Spleen (tissue), 11 donors: Measurements from ENCODE around the gene TEAD1. TPM values are rescaled to one million over a fixed set of nuclear protein-coding genes. Genes with fewer than 3 reads are reported as not detected.

Source experiments
- DNase-seq: peaks from one replicate; pipeline ENCODE4 v3.0.0-alpha.2; 2020
- H3K27ac ChIP-seq, 8 donors: fragments of 200-600 bp; sonication (generic) in 7 of 8; 1 replicate in 4 of 8; 2 replicates in 4 of 8; pipeline versions ENCODE4 v1.5.0 to v1.8.0; 2016 to 2021; ENCODE audit warnings: inconsistent platforms in 4 of 8, mild to moderate bottlenecking in 4 of 8, moderate library complexity in 1 of 8
- H3K27me3 ChIP-seq, 7 donors: fragments of 200-600 bp; sonication (generic) in 6 of 7; replicated peaks in 1 of 7; 1 replicate in 4 of 7; 2 replicates in 3 of 7; pipeline versions ENCODE4 v1.5.0 to v1.8.0; 2016 to 2021; ENCODE audit warnings: inconsistent platforms in 3 of 7, mild to moderate bottlenecking in 1 of 7
- H3K36me3 ChIP-seq, 6 donors: fragments of 200-600 bp; sonication (generic) in 5 of 6; 1 replicate in 4 of 6; 2 replicates in 2 of 6; pipeline versions ENCODE4 v1.5.0 to v1.8.0; 2016 to 2021; ENCODE audit warnings: inconsistent platforms in 2 of 6
- H3K4me1 ChIP-seq, 6 donors: fragments of 200-600 bp; sonication (generic) in 5 of 6; 1 replicate in 3 of 6; 2 replicates in 3 of 6; pipeline versions ENCODE4 v1.5.0 to v1.8.0; 2016 to 2021; ENCODE audit warnings: inconsistent platforms in 3 of 6
- H3K4me3 ChIP-seq, 8 donors: fragments of 200-600 bp; sonication (generic) in 7 of 8; 1 replicate in 4 of 8; 2 replicates in 4 of 8; pipeline versions ENCODE4 v1.5.0 to v1.8.0; 2016 to 2021; ENCODE audit warnings: inconsistent platforms in 4 of 8, mild to moderate bottlenecking in 4 of 8, moderate library complexity in 2 of 8
- H3K9me3 ChIP-seq, 8 donors: fragments of 200-600 bp; sonication (generic) in 7 of 8; 1 replicate in 4 of 8; 2 replicates in 4 of 8; pipeline versions ENCODE4 v1.5.0 to v1.8.0; 2016 to 2021; ENCODE audit warnings: inconsistent platforms in 4 of 8
- CTCF ChIP-seq, 11 experiments: fragments of 200-600 bp in 7 of 11; fragments of 450-650 bp in 4 of 11; sonication (generic) in 4 of 11; IDR thresholded peaks in 8 of 11; conservative IDR thresholded peaks in 3 of 11; 1 replicate in 7 of 11; 2 replicates in 4 of 11; pipeline versions ENCODE4 v1.4.0 to v1.8.0; 2016 to 2021; ENCODE audit warnings: antibody characterized with exemption in 11 of 11, inconsistent platforms in 4 of 11, mild to moderate bottlenecking in 1 of 11
- POLR2A ChIP-seq, 3 donors: fragments of 450-650 bp; IDR thresholded peaks; one replicate each; pipeline ENCODE4 v1.5.1; 2017; ENCODE audit warnings: antibody characterized with exemption in 3 of 3, mild to moderate bottlenecking in 1 of 3
- POLR2AphosphoS5 ChIP-seq, 3 donors: sonication (generic); formaldehyde crosslinking; IDR thresholded peaks; one replicate each; pipeline ENCODE4 v1.5.1; 2017; ENCODE audit warnings: antibody characterized with exemption in 3 of 3
- WGBS, 5 donors: extraction: QIAGEN DNeasy Blood & Tissue Kit in 3 of 5; methylation state at CpG; one replicate each; pipeline versions ENCODE4 v1.1.5 to v1.1.7; 2013 to 2018; 5-methylcytosine and 5-hydroxymethylcytosine counted together
- intact Hi-C: fragments of 100-400 bp; cut with DNase I; formaldehyde crosslinking; loops from one replicate; pipeline ENCODE4 v1.15.0; 2023; ENCODE audit warnings: low total_unique reads
- polyA plus RNA-seq, 3 donors: library from polyadenylated mRNA; stranded (reverse); fragments of 200-250 nt; gene quantifications; one replicate each; pipeline ENCODE4 v1.2.1, GENCODE V29; 2013
- total RNA-seq, 7 donors: library from RNA; depleted of rRNA in 3 of 7; stranded (reverse); fragments of >200 nt in 3 of 7; fragmentation: NEBNext Ultra II Directional in 4 of 7; extraction: Animal tissue kit (Norgen Biotek cat#: 25700) in 4 of 7; gene quantifications; one replicate each; pipeline versions ENCODE4 v1.1.0 to v1.2.1, GENCODE V29; 2016 to 2021
- donor health status: healthy with polysubstance abuse.
- donor health status: DM: no; HTN: no; CAD: no; lungs with moderate emphysema.
- donor health status: DM: no; HTN: no; CAD: no.
- donor health status: Bipolar disorder and iron deficiency.
- donor health status: healthy.
- donor health status: DM: no; HTN: no; CAD: no.
- donor health status: DM: yes; HTN: yes; CAD: no.

TEAD1 gene
- total and polyA plus RNA-seq, 10 donors, result 0.93 to 46.0 (median 18.6) TPM

DNA sequence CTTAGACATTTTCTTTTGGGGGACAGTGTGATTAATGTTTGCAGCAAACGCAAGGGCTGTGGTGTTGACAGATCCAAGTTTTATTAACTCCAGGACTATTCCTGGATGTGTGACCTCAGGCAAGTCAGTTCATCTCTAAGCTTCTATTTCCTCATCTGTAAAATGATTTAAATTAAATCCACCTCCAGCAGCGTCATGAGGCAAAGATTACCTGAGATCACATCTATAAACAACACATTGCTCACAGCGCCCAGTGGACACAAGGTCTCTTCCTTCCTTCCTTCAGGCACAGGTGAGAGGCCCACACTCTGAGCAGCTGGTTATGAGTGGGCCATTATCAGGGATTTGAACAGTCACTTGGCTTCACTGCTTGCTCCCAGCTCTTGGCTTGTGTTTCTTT, 223.6 kb downstream of the TEAD1 start:
- 65 to 82% (median 76%) methylated on average over 3 of the region's 3 CpGs for WGBS, 5 donors
- no peak overlapping the region for H3K4me3 ChIP-seq
- H3K27ac ChIP-seq, result no peak overlapping the region
- intact Hi-C loops, result loop anchor here (5.0 to 10.0 kb wide), 2 partner anchors 303 to 566 kb away; no protein-coding TSS in a partner anchor
- no peaks in the 10 kb centered on the region for H3K9me3 ChIP-seq
- peaks cover 0 to 7% (median 2%) of the 10 kb centered on the region in 6 donors for H3K4me1 ChIP-seq
- no peak for DNase-seq
- no peaks in the 10 kb centered on the region for H3K27me3 ChIP-seq
- TF ChIP-seq CTCF (IDR thresholded peaks at IDR 0.05 in 8 of 11, conservative IDR thresholded peaks at IDR 0.05 in 3 of 11) (no peak), POLR2A (IDR thresholded peaks at IDR 0.05) (no peak), POLR2AphosphoS5 (IDR thresholded peaks at IDR 0.05) (no peak)
- H3K36me3 ChIP-seq, result peaks cover 0 to 11% (median 0%) of the 10 kb centered on the region in 6 donors

- no peak overlapping the region for H3K4me3 ChIP-seq
Measured at GRCh38 chr11:12900496-12900895, 226.3 kb downstream of the TEAD1 start.

DNA sequence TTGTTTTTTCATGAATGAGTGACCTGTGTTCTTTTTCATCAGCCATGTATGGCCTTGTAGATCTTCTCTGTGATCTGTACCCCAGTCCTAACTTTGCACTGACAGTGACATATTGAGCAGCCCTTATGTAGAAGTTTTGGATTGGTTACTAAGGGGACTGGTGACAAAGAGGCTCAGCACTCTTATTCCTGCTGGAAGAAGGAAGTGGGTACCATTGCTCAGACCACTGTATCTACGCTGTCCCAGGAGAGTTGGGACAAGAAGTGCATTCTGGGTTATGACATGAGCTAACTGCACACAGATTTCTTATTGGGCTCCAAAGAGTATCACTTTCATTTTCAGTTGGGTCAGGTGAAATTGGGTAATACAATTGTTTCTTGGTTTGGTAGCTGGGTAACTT, 227.1 kb downstream of the TEAD1 start:
- 47 to 89% (median 66%) methylated on average over 1 of the region's 1 CpG for WGBS, 5 donors
- H3K27me3 ChIP-seq, result no peaks in the 10 kb centered on the region

More at GRCh38 chr11:12900496-12900895, 226.3 kb downstream of the TEAD1 start:
- WGBS, 5 donors, result 45 to 96% (median 90%) methylated on average over 2 of the region's 2 CpGs
- DNase-seq, result no peak
- TF ChIP-seq POLR2AphosphoS5 (IDR thresholded peaks at IDR 0.05) (no peak), POLR2A (IDR thresholded peaks at IDR 0.05) (no peak), CTCF (IDR thresholded peaks at IDR 0.05 in 8 of 11, conservative IDR thresholded peaks at IDR 0.05 in 3 of 11) (no peak)
- Histone ChIP-seq H3K9me3 (no peaks in the 10 kb centered on the region), H3K36me3 (peaks cover 0 to 20% (median 0%) of the 10 kb centered on the region in 6 donors), H3K27ac (peak overlapping the region in 1 of 8 donors; percentile 10), H3K27me3 (no peaks in the 10 kb centered on the region), H3K4me1 (no peaks in the 10 kb centered on the region)
- intact Hi-C loops, result no loop called here

More for the DNA sequence above, 227.1 kb downstream of the TEAD1 start:
- no peak for DNase-seq
- H3K4me1 ChIP-seq, result no peaks in the 10 kb centered on the region
- intact Hi-C loops, result no loop called here
- TF ChIP-seq POLR2AphosphoS5 (IDR thresholded peaks at IDR 0.05) (no peak), POLR2A (IDR thresholded peaks at IDR 0.05) (no peak), CTCF (IDR thresholded peaks at IDR 0.05 in 8 of 11, conservative IDR thresholded peaks at IDR 0.05 in 3 of 11) (no peak)
- H3K36me3 ChIP-seq, result peaks cover 0 to 20% (median 0%) of the 10 kb centered on the region in 6 donors
- H3K27ac ChIP-seq, result no peak overlapping the region
- no peak overlapping the region for H3K4me3 ChIP-seq
- H3K9me3 ChIP-seq, result no peaks in the 10 kb centered on the region
